Stomach (tissue), 9 donors: ENCODE results near the gene SLC43A1. TPM values are rescaled to one million over a fixed set of nuclear protein-coding genes. Genes with fewer than 3 reads are reported as not detected.

Source experiments
- DNase-seq, 2 donors: peaks; one replicate each; pipeline versions ENCODE4 v3.0.0 to v3.0.0-alpha.2; 2013 to 2019
- H3K27ac ChIP-seq, 5 donors: fragments of 200-600 bp in 4 of 5; sonication (generic) in 4 of 5; one replicate each; pipeline ENCODE4 v1.5.1; 2013 to 2019; ENCODE audit warnings: mild to moderate bottlenecking in 1 of 5, moderate library complexity in 1 of 5
- H3K27me3 ChIP-seq, 3 donors: fragments of 200-600 bp; sonication (generic); one replicate each; pipeline ENCODE4 v1.5.1; 2017 to 2019; ENCODE audit warnings: mixed run types in 1 of 3
- H3K36me3 ChIP-seq, 4 donors: fragments of 200-600 bp; sonication (generic); 1 replicate in 3 of 4; 2 replicates in 1 of 4; pipeline ENCODE4 v1.5.1; 2016 to 2019
- H3K4me1 ChIP-seq, 4 donors: fragments of 200-600 bp; sonication (generic); one replicate each; pipeline ENCODE4 v1.5.1; 2016 to 2019
- H3K4me3 ChIP-seq, 4 donors: fragments of 200-600 bp; sonication (generic) in 3 of 4; one replicate each; pipeline ENCODE4 v1.5.1; 2016 to 2019; ENCODE audit warnings: mild to moderate bottlenecking in 1 of 4
- H3K9me3 ChIP-seq, 4 donors: fragments of 200-600 bp; sonication (generic); one replicate each; pipeline ENCODE4 v1.5.1; 2016 to 2019
- CTCF ChIP-seq, 7 experiments: fragments of 450-650 bp in 4 of 7; fragments of 200-600 bp in 3 of 7; sonication (generic) in 3 of 7; IDR thresholded peaks; one replicate each; pipeline ENCODE4 v1.5.1; 2016 to 2019; ENCODE audit warnings: antibody characterized with exemption in 7 of 7, control low read depth in 2 of 7, mild to moderate bottlenecking in 1 of 7
- EP300 ChIP-seq: sonication (generic); formaldehyde crosslinking; IDR thresholded peaks from one replicate; pipeline ENCODE4 v1.6.1; 2017; ENCODE audit warnings: antibody characterized with exemption
- POLR2A ChIP-seq, 4 donors: fragments of 450-650 bp; IDR thresholded peaks; one replicate each; pipeline ENCODE4 v1.6.1; 2016; ENCODE audit warnings: antibody characterized with exemption in 4 of 4, control low read depth in 2 of 4, mild to moderate bottlenecking in 1 of 4, moderate library complexity in 1 of 4
- POLR2AphosphoS5 ChIP-seq, 3 donors: sonication (generic); formaldehyde crosslinking; IDR thresholded peaks; one replicate each; pipeline ENCODE4 v1.6.1; 2016; ENCODE audit warnings: antibody characterized with exemption in 3 of 3
- WGBS, 5 donors: extraction: QIAGEN DNeasy Blood & Tissue Kit in 3 of 5; methylation state at CpG; one replicate each; pipeline versions ENCODE4 v1.1.5 to v1.1.7; 2013 to 2018; 5-methylcytosine and 5-hydroxymethylcytosine counted together
- intact Hi-C: fragments of 100-400 bp; cut with DNase I; formaldehyde crosslinking; loops from one replicate; pipeline ENCODE4 v1.15.1; 2023; ENCODE audit warnings: low total_unique reads
- polyA plus RNA-seq, 3 donors: library from polyadenylated mRNA; stranded (reverse); fragments of 200-250 nt; gene quantifications; one replicate each; pipeline ENCODE4 v1.2.3, GENCODE V29; 2013
- total RNA-seq, 5 donors: library from RNA; depleted of rRNA; stranded (reverse); fragments of >200 nt; gene quantifications; one replicate each; pipeline versions ENCODE4 v1.1.0 to v1.2.3, GENCODE V29; 2014 to 2016
- donor health status: healthy with polysubstance abuse.
- donor health status: Bipolar disorder and iron deficiency.
- donor health status: healthy.

The SLC43A1 gene
- total and polyA plus RNA-seq, 8 donors = 10.5 to 38.4 (median 19.1) TPM

GRCh38 chr11:57440744-57441414 lies 74.6 kb downstream of the SLC43A1 start:
- intact Hi-C loops = no loop called here
- no peaks in the 10 kb centered on the region for H3K9me3 ChIP-seq
- H3K4me1 ChIP-seq = no peaks in the 10 kb centered on the region
- no peak for DNase-seq
- no peaks in the 10 kb centered on the region for H3K27me3 ChIP-seq
- H3K27ac ChIP-seq = no peak overlapping the region
- WGBS, 5 donors = 59 to 77% (median 74%) methylated on average over 4 of the region's 4 CpGs
- no peaks in the 10 kb centered on the region for H3K36me3 ChIP-seq
- no peak overlapping the region for H3K4me3 ChIP-seq
- TF ChIP-seq POLR2AphosphoS5 (IDR thresholded peaks at IDR 0.05) (no peak), CTCF (IDR thresholded peaks at IDR 0.05) (no peak), POLR2A (IDR thresholded peaks at IDR 0.05) (no peak), EP300 (no peak)

GRCh38 chr11:57439786-57440185 lies 75.7 kb downstream of the SLC43A1 start:
- H3K27ac ChIP-seq = no peak overlapping the region
- intact Hi-C loops = no loop called here
- no peak overlapping the region for H3K4me3 ChIP-seq
- DNase-seq = no peak
- no peaks in the 10 kb centered on the region for H3K9me3 ChIP-seq
- H3K27me3 ChIP-seq = no peaks in the 10 kb centered on the region
- WGBS, 5 donors = 78 to 91% (median 79%) methylated on average over 6 of the region's 6 CpGs
- H3K36me3 ChIP-seq = no peaks in the 10 kb centered on the region
- TF ChIP-seq POLR2A (IDR thresholded peaks at IDR 0.05) (no peak), POLR2AphosphoS5 (IDR thresholded peaks at IDR 0.05) (no peak)
- peaks cover 0 to 5% (median 2%) of the 10 kb centered on the region in 4 donors for H3K4me1 ChIP-seq

GRCh38 chr11:57438345-57439285 lies 76.9 kb downstream of the SLC43A1 start:
- Histone ChIP-seq H3K27ac (no peak overlapping the region), H3K9me3 (no peaks in the 10 kb centered on the region), H3K4me1 (peaks cover 4 to 14% (median 10%) of the 10 kb centered on the region in 4 donors), H3K36me3 (no peaks in the 10 kb centered on the region), H3K4me3 (no peak overlapping the region), H3K27me3 (no peaks in the 10 kb centered on the region)
- no peak for TF ChIP-seq POLR2AphosphoS5 (IDR thresholded peaks at IDR 0.05)
- no peak for TF ChIP-seq POLR2A (IDR thresholded peaks at IDR 0.05)
- TF ChIP-seq EP300 = no peak
- no peak for TF ChIP-seq CTCF (IDR thresholded peaks at IDR 0.05)
- intact Hi-C loops = no loop called here
- no peak for DNase-seq
- WGBS, 5 donors = 72 to 85% (median 74%) methylated on average over 12 of the region's 12 CpGs

GRCh38 chr11:57436031-57436430 lies 79.5 kb downstream of the SLC43A1 start:
- Histone ChIP-seq H3K4me3 (no peak overlapping the region), H3K9me3 (no peaks in the 10 kb centered on the region), H3K27ac (no peak overlapping the region), H3K36me3 (no peaks in the 10 kb centered on the region), H3K4me1 (peaks cover 4 to 16% (median 10%) of the 10 kb centered on the region in 4 donors), H3K27me3 (no peaks in the 10 kb centered on the region)
- intact Hi-C loops = no loop called here
- TF ChIP-seq POLR2A (IDR thresholded peaks at IDR 0.05) (no peak), EP300 (no peak), POLR2AphosphoS5 (IDR thresholded peaks at IDR 0.05) (no peak), CTCF (IDR thresholded peaks at IDR 0.05) (no peak)
- no peak for DNase-seq
- 86 to 91% (median 90%) methylated on average over 7 of the region's 7 CpGs for WGBS, 5 donors
